Endothelial cell (in vitro differentiated cells): ENCODE measurements around the gene C12orf75. TPM values are rescaled to one million over a fixed set of nuclear protein-coding genes. Genes with fewer than 3 reads are reported as not detected.

Source experiments
- DNase-seq: peaks from one replicate; pipeline ENCODE4 v3.0.0; 2021; ENCODE audit warnings: low spot score
- H3K27ac Mint-ChIP-seq: one replicate; pipeline ENCODE4 v1.8.0; 2021; ENCODE audit warnings: mixed read lengths, inconsistent platforms; ENCODE audit not compliant: unreplicated experiment
- H3K27me3 Mint-ChIP-seq: one replicate; pipeline ENCODE4 v1.8.0; 2021; ENCODE audit warnings: mild to moderate bottlenecking, moderate library complexity, mixed read lengths, inconsistent platforms; ENCODE audit not compliant: unreplicated experiment
- H3K36me3 Mint-ChIP-seq: one replicate; pipeline ENCODE4 v1.8.0; 2021; ENCODE audit warnings: mild to moderate bottlenecking, low read depth, mixed read lengths, inconsistent platforms; ENCODE audit not compliant: unreplicated experiment
- H3K4me1 Mint-ChIP-seq: one replicate; pipeline ENCODE4 v1.8.0; 2021; ENCODE audit warnings: mild to moderate bottlenecking, mixed read lengths, inconsistent platforms; ENCODE audit not compliant: unreplicated experiment
- H3K4me3 Mint-ChIP-seq: one replicate; pipeline ENCODE4 v1.8.0; 2021; ENCODE audit warnings: mild to moderate bottlenecking, mixed read lengths, inconsistent platforms; ENCODE audit not compliant: unreplicated experiment
- H3K9me3 Mint-ChIP-seq: one replicate; pipeline ENCODE4 v1.8.0; 2021; ENCODE audit warnings: mixed read lengths, inconsistent platforms; ENCODE audit not compliant: unreplicated experiment
- total RNA-seq: library from RNA; stranded (reverse); fragmentation: NEBNext Ultra II Directional; extraction: Animal tissue kit (Norgen Biotek cat#: 25700); gene quantifications from one replicate; pipeline ENCODE4 v1.2.1, GENCODE V29; 2021; ENCODE audit not compliant: unreplicated experiment
- TF ChIP-seq, protein P1 (sequence below): fragments of 200-600 bp; sonication (generic); IDR thresholded peaks from one replicate; pipeline ENCODE4 v1.5.0; 2021; ENCODE audit warnings: antibody characterized with exemption; ENCODE audit not compliant: unreplicated experiment

C12orf75 gene
- total RNA-seq, 1 donor from 2014 or later = 24.0 TPM

GRCh38 chr12:105348142-105348541, 17.7 kb downstream of the C12orf75 start:
- DNase-seq = no peak
- peaks cover 20% of the 10 kb centered on the region for H3K4me1 Mint-ChIP-seq

GRCh38 chr12:105348561-105348960, 18.1 kb downstream of the C12orf75 start:
- H3K4me1 Mint-ChIP-seq = peaks cover 22% of the 10 kb centered on the region
- no peak for DNase-seq
- TF ChIP-seq, protein P1, sequence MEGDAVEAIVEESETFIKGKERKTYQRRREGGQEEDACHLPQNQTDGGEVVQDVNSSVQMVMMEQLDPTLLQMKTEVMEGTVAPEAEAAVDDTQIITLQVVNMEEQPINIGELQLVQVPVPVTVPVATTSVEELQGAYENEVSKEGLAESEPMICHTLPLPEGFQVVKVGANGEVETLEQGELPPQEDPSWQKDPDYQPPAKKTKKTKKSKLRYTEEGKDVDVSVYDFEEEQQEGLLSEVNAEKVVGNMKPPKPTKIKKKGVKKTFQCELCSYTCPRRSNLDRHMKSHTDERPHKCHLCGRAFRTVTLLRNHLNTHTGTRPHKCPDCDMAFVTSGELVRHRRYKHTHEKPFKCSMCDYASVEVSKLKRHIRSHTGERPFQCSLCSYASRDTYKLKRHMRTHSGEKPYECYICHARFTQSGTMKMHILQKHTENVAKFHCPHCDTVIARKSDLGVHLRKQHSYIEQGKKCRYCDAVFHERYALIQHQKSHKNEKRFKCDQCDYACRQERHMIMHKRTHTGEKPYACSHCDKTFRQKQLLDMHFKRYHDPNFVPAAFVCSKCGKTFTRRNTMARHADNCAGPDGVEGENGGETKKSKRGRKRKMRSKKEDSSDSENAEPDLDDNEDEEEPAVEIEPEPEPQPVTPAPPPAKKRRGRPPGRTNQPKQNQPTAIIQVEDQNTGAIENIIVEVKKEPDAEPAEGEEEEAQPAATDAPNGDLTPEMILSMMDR = no peak
- no peaks in the 10 kb centered on the region for H3K27me3 Mint-ChIP-seq
- H3K27ac Mint-ChIP-seq = no peak overlapping the region
- no peaks in the 10 kb centered on the region for H3K36me3 Mint-ChIP-seq
- H3K9me3 Mint-ChIP-seq = no peaks in the 10 kb centered on the region
- no peak overlapping the region for H3K4me3 Mint-ChIP-seq

More at GRCh38 chr12:105348142-105348541, 17.7 kb downstream of the C12orf75 start:
- Mint-ChIP-seq H3K9me3 (no peaks in the 10 kb centered on the region), H3K27ac (no peak overlapping the region), H3K36me3 (no peaks in the 10 kb centered on the region), H3K27me3 (no peaks in the 10 kb centered on the region), H3K4me3 (no peak overlapping the region)
- TF ChIP-seq, protein P1 = no peak

DNA sequence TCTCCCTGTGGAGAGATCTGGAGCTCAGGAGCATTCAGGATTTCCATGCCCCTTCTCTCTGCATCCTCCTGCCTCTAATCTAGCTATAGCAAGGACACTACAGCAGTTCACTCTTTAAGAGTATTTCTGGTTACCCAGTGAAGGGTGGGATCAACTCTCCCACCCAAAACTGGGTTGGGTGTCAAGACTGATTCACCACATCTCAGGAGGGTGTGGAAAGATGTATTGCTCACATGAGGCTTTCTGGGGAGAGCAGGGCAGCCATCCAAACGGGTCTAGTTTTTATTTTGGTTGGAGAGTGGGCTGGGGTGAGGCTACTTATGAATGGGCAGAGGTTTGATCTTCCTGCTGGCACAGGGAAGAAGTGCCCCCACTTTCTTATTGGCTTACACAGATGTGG, 18.6 kb downstream of the C12orf75 start:
- Mint-ChIP-seq H3K4me3 (no peak overlapping the region), H3K27ac (no peak overlapping the region), H3K36me3 (no peaks in the 10 kb centered on the region), H3K27me3 (no peaks in the 10 kb centered on the region), H3K9me3 (no peaks in the 10 kb centered on the region), H3K4me1 (peaks cover 22% of the 10 kb centered on the region)
- DNase-seq = no peak
- TF ChIP-seq, protein P1 = no peak

DNA sequence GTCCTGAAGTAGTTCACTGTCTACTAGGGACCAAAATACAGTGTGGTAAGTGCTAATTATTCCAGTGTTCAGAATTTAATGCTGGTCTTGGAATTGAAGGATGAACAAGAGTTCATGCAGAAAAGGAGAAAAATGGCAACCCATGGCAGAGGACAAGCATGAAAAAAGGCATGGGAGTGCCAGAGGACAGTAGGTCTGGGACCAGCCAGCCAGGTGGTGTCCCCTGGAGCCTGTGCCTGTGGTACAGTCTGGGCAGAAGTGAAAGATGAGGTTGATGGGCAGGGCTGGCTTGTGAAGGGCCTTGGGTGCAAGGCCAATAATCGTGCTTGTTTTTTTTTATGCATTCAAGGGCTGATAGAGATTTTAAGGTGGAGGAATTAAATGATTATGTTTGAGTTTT, 21.0 kb downstream of the C12orf75 start:
- TF ChIP-seq, protein P1 = no peak
- Mint-ChIP-seq H3K4me1 (peaks cover 18% of the 10 kb centered on the region), H3K27me3 (no peaks in the 10 kb centered on the region), H3K27ac (no peak overlapping the region), H3K9me3 (no peaks in the 10 kb centered on the region), H3K4me3 (no peak overlapping the region), H3K36me3 (no peaks in the 10 kb centered on the region)
- no peak for DNase-seq

- Mint-ChIP-seq H3K36me3 (no peaks in the 10 kb centered on the region), H3K4me1 (peaks cover 19% of the 10 kb centered on the region), H3K4me3 (no peak overlapping the region), H3K9me3 (no peaks in the 10 kb centered on the region), H3K27ac (no peak overlapping the region), H3K27me3 (no peaks in the 10 kb centered on the region)
- TF ChIP-seq, protein P1 = no peak
- no peak for DNase-seq
Observed at GRCh38 chr12:105352052-105352451, 21.6 kb downstream of the C12orf75 start.
